DOHH2 (cell line): Measurements from ENCODE around the gene CAMSAP2.

ENCODE experiments used
- H3F3A ChIP-seq: fragments of 200-600 bp; sonication (generic), shearing (Covaris generic); 2 replicates; pipeline ENCODE4 v1.6.0; 2016; ENCODE audit warnings: antibody characterized with exemption, mild to moderate bottlenecking; ENCODE audit not compliant: control insufficient read depth, insufficient read depth
- H3K27ac ChIP-seq: fragments of 200-600 bp; sonication (generic); 2 replicates; pipeline ENCODE4 v1.5.1; 2014; ENCODE audit warnings: low read depth, mild to moderate bottlenecking, low read length, moderate library complexity
- H3K27me3 ChIP-seq: fragments of 200-600 bp; sonication (generic); 2 replicates; pipeline ENCODE4 v1.6.1; 2014; ENCODE audit warnings: mild to moderate bottlenecking, low read length, mixed read lengths; ENCODE audit not compliant: control insufficient read depth
- H3K36me3 ChIP-seq: fragments of 200-600 bp; sonication (generic); 2 replicates; pipeline ENCODE4 v1.6.1; 2014; ENCODE audit warnings: mild to moderate bottlenecking, low read length, moderate library complexity, mixed read lengths; ENCODE audit not compliant: control insufficient read depth
- H3K4me1 ChIP-seq: fragments of 200-600 bp; sonication (generic); 2 replicates; pipeline ENCODE4 v1.6.1; 2014; ENCODE audit warnings: mild to moderate bottlenecking, low read length, mixed read lengths; ENCODE audit not compliant: control insufficient read depth
- H3K4me2 ChIP-seq: fragments of 200-600 bp; sonication (generic); 2 replicates; pipeline ENCODE4 v1.6.0; 2014; ENCODE audit warnings: mild to moderate bottlenecking, low read length, moderate library complexity
- H3K4me3 ChIP-seq: fragments of 200-600 bp; sonication (generic); 2 replicates; pipeline ENCODE4 v1.5.1; 2014; ENCODE audit warnings: mild to moderate bottlenecking, low read length, mixed read lengths
- H3K79me2 ChIP-seq: fragments of 200-600 bp; sonication (generic); 2 replicates; pipeline ENCODE4 v1.6.1; 2014; ENCODE audit warnings: mild to moderate bottlenecking, low read length, mixed read lengths; ENCODE audit not compliant: control insufficient read depth
- H3K9me2 ChIP-seq: fragments of 200-600 bp; sonication (generic); replicated peaks from 2 replicates; pipeline ENCODE4 v1.6.1; 2014; ENCODE audit warnings: mild to moderate bottlenecking, low read length, mixed read lengths; ENCODE audit not compliant: control insufficient read depth
- H3K9me3 ChIP-seq: fragments of 200-600 bp; sonication (generic); 2 replicates; pipeline ENCODE4 v1.6.1; 2014; ENCODE audit warnings: antibody characterized with exemption, low read length, mixed read lengths; ENCODE audit not compliant: control insufficient read depth, insufficient read depth
- H4K20me1 ChIP-seq: fragments of 200-600 bp; sonication (generic); 2 replicates; pipeline ENCODE4 v1.6.0; 2014; ENCODE audit warnings: low read depth, mild to moderate bottlenecking, antibody characterized with exemption, low read length, moderate library complexity; ENCODE audit not compliant: control insufficient read depth, insufficient read depth
- EZH2phosphoT487 ChIP-seq: fragments of 200-600 bp; sonication (generic); IDR thresholded peaks from 2 replicates; pipeline ENCODE4 v1.6.1; 2017; ENCODE audit warnings: borderline replicate concordance, mild to moderate bottlenecking, antibody characterized with exemption, low read length, moderate library complexity, mixed read lengths
- TF ChIP-seq, protein P1 (sequence below): fragments of 200-600 bp; sonication (generic); IDR thresholded peaks from one replicate; pipeline ENCODE4 v1.5.1; 2014; ENCODE audit warnings: antibody characterized with exemption, mild to moderate bottlenecking, low read depth, low read length; ENCODE audit not compliant: poor library complexity, severe bottlenecking

Gene CAMSAP2

DNA sequence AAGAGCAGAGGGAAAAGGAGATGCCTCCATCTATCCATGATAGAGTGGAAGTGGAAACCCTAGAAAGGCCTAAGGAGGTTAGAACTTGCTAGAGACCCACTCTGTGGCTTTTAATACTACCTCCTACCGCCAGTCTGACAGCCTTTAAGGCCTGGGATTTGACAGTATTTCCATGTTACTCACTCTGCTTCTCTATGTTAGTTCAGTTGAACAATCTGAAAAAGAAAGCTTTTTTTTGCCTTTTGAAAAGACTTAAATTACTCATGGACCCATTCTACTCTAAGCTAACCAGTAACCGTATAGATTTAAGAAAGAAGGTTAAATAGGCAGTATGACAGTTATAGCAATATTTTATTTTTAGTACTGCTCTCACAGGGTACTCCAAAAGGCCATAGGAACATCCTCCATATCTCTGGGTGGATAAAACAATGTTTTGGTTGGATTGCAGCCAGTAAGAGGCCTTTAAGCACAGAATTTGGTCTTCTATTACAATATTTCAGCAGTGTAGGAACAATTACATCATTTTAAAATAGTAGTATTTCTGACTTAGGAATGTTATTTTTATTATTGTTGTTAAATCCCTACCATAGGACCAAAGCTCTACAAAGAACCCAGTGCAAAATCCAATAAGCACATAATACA, 118.1 kb downstream of the CAMSAP2 start:
- Histone ChIP-seq H3K4me1 (no peaks in the 10 kb centered on the region), H3K27ac (no peak overlapping the region), H3K9me3 (no peaks in the 10 kb centered on the region), H3K4me2 (no peak overlapping the region), H3K9me2 (no peaks in the 10 kb centered on the region), H4K20me1 (no peaks in the 10 kb centered on the region), H3K79me2 (no peaks in the 10 kb centered on the region), H3K4me3 (no peak overlapping the region), H3K36me3 (peaks cover 38% of the 10 kb centered on the region), H3K27me3 (no peaks in the 10 kb centered on the region), H3F3A (no peaks in the 10 kb centered on the region)
- TF ChIP-seq, protein P1, sequence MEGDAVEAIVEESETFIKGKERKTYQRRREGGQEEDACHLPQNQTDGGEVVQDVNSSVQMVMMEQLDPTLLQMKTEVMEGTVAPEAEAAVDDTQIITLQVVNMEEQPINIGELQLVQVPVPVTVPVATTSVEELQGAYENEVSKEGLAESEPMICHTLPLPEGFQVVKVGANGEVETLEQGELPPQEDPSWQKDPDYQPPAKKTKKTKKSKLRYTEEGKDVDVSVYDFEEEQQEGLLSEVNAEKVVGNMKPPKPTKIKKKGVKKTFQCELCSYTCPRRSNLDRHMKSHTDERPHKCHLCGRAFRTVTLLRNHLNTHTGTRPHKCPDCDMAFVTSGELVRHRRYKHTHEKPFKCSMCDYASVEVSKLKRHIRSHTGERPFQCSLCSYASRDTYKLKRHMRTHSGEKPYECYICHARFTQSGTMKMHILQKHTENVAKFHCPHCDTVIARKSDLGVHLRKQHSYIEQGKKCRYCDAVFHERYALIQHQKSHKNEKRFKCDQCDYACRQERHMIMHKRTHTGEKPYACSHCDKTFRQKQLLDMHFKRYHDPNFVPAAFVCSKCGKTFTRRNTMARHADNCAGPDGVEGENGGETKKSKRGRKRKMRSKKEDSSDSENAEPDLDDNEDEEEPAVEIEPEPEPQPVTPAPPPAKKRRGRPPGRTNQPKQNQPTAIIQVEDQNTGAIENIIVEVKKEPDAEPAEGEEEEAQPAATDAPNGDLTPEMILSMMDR: no peak
- TF ChIP-seq EZH2phosphoT487: no peak

DNA sequence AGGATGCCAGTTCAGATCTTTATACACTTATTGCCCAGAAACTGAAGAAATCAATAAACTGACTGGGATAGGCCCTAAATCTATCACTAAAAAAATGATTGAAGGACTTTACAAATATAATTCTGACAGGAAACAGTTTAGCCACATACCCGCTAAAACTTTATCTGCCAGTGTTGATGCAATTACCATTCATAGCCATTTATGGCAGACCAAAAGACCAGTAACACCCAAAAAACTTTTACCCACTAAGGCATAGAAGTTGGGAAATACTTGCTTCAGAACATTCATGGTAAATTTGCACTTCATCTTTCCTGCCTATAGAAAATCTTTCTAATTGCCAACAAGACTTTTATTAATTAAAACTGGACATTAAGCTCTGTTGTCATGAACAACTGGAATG, 119.1 kb downstream of the CAMSAP2 start:
- Histone ChIP-seq H3K36me3 (peaks cover 33% of the 10 kb centered on the region), H3K4me1 (no peaks in the 10 kb centered on the region), H3K27me3 (no peaks in the 10 kb centered on the region), H3F3A (no peaks in the 10 kb centered on the region), H3K79me2 (no peaks in the 10 kb centered on the region), H3K9me3 (no peaks in the 10 kb centered on the region), H3K27ac (no peak overlapping the region), H3K4me3 (no peak overlapping the region), H4K20me1 (no peaks in the 10 kb centered on the region), H3K4me2 (no peak overlapping the region), H3K9me2 (no peaks in the 10 kb centered on the region)
- TF ChIP-seq EZH2phosphoT487: no peak
- TF ChIP-seq, protein P1: no peak

DNA sequence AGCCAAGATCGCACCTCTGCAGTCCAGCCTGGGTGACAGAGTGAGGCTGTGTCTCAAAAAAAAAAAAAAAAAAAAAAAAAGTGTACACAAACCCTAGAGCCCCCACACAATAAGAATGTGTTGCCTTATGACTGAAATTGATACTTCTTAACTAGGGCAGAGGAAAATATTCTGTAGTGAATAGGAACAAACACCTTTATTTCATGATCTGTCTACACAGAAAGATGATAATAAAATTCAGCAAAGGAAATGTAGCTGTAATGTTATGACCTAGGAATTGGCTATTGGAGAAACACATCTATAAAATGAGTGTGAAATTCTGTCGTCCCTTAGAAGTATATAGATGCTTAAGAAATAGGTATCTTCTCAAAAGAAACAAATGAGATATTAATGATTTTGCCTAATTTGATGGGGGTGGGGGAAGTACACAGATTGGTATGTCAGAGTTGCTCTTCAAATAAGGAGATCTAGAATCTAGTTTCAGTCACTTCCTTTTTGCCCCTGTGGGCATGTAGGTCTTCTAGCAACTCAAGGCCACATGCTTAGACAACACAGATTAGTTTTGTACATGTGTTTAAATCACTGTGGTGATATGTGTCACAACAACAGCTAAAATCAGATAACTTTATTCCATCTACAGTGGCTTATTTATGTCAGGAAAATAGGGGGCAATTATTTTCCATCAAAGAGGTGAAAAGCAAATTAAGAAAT, 123.4 kb downstream of the CAMSAP2 start:
- H3K4me2 ChIP-seq: no peak overlapping the region
- TF ChIP-seq EZH2phosphoT487: no peak
- H3F3A ChIP-seq: 0 out of 2 replicates have a peak, but pooled peaks cover 2% of the 10 kb centered on the region
- no peaks in the 10 kb centered on the region for H3K9me2 ChIP-seq
- H3K27me3 ChIP-seq: 0 out of 2 replicates have a peak, but pooled peaks cover 1% of the 10 kb centered on the region
- no peaks in the 10 kb centered on the region for H4K20me1 ChIP-seq
- peaks cover 15% of the 10 kb centered on the region for H3K36me3 ChIP-seq
- H3K4me1 ChIP-seq: no peaks in the 10 kb centered on the region
- no peak overlapping the region for H3K27ac ChIP-seq
- H3K9me3 ChIP-seq: no peaks in the 10 kb centered on the region
- H3K4me3 ChIP-seq: no peak overlapping the region
- H3K79me2 ChIP-seq: no peaks in the 10 kb centered on the region
